GM18520 (cell line): ENCODE measurements around the gene ATP2B1.

Experiments used
- ATAC-seq: cut with Tn5 transposase; IDR thresholded peaks from one replicate; pipeline ENCODE4 v1.9.1; 2021; ENCODE audit not compliant: unreplicated experiment

The ATP2B1 gene

GRCh38 chr12:89694542-89694941, 14.1 kb downstream of the ATP2B1 start:
- ATAC-seq: no peak

- no peak for ATAC-seq
These were observed 14.9 kb downstream of the ATP2B1 start for GRCh38 chr12:89693639-89694202.

- no peak for ATAC-seq
These were observed 16.2 kb downstream of the ATP2B1 start for GRCh38 chr12:89692439-89692838.

- no peak for ATAC-seq
These were observed 17.0 kb downstream of the ATP2B1 start for GRCh38 chr12:89691659-89692058.

GRCh38 chr12:89690925-89691324, 17.7 kb downstream of the ATP2B1 start:
- no peak for ATAC-seq

- ATAC-seq: no peak
These were observed 19.3 kb downstream of the ATP2B1 start for GRCh38 chr12:89689306-89689705.

- ATAC-seq: no peak
These were observed 22.3 kb downstream of the ATP2B1 start for GRCh38 chr12:89686311-89686710.

GRCh38 chr12:89685363-89685972, 23.2 kb downstream of the ATP2B1 start:
- no peak for ATAC-seq

- ATAC-seq: no peak
These were observed 24.5 kb downstream of the ATP2B1 start for GRCh38 chr12:89684136-89684535.

GRCh38 chr12:89682284-89682683, 26.4 kb downstream of the ATP2B1 start:
- ATAC-seq: no peak

GRCh38 chr12:89680409-89680808, 28.2 kb downstream of the ATP2B1 start:
- no peak for ATAC-seq

- no peak for ATAC-seq
These were observed 29.0 kb downstream of the ATP2B1 start for GRCh38 chr12:89679631-89680030.

- ATAC-seq: no peak
These were observed 30.4 kb downstream of the ATP2B1 start for GRCh38 chr12:89678225-89678624.

GRCh38 chr12:89676930-89677329, 31.7 kb downstream of the ATP2B1 start:
- ATAC-seq: no peak

GRCh38 chr12:89674326-89674942, 34.2 kb downstream of the ATP2B1 start:
- no peak for ATAC-seq

GRCh38 chr12:89673603-89674002, 35.0 kb downstream of the ATP2B1 start:
- ATAC-seq: no peak

- no peak for ATAC-seq
These were observed 36.1 kb downstream of the ATP2B1 start for GRCh38 chr12:89672589-89672979.

GRCh38 chr12:89671469-89671868, 37.2 kb downstream of the ATP2B1 start:
- no peak for ATAC-seq

- no peak for ATAC-seq
These were observed 39.4 kb downstream of the ATP2B1 start for GRCh38 chr12:89669197-89669596.

- no peak for ATAC-seq
These were observed 43.1 kb downstream of the ATP2B1 start for GRCh38 chr12:89665556-89665955.

- no peak for ATAC-seq
These were observed 44.2 kb downstream of the ATP2B1 start for GRCh38 chr12:89664441-89664840.

GRCh38 chr12:89663577-89664357, 44.9 kb downstream of the ATP2B1 start:
- ATAC-seq: peak; percentile 57
